CD1c-positive myeloid dendritic cell (primary cell): ENCODE results near the gene PRKG1.
"Not testable (repeated sequence)": the region's sequence is repeated elsewhere in the genome, so short reads cannot be mapped to it uniquely, and the experiment has no call there.

ENCODE experiments used
- DNase-seq: peaks from one replicate; pipeline ENCODE4 v3.0.0-alpha.2; 2016; ENCODE audit errors: extremely low spot score

Gene PRKG1

GRCh38 chr10:51321300-51321699 lies 247.0 kb downstream of the PRKG1 start:
- DNase-seq, result no peak

- no peak for DNase-seq
Measured at GRCh38 chr10:51321980-51322379, 247.7 kb downstream of the PRKG1 start.

GRCh38 chr10:51325649-51326048 lies 251.4 kb downstream of the PRKG1 start:
- no peak for DNase-seq

GRCh38 chr10:51326174-51326573 lies 251.9 kb downstream of the PRKG1 start:
- no peak for DNase-seq

DNA sequence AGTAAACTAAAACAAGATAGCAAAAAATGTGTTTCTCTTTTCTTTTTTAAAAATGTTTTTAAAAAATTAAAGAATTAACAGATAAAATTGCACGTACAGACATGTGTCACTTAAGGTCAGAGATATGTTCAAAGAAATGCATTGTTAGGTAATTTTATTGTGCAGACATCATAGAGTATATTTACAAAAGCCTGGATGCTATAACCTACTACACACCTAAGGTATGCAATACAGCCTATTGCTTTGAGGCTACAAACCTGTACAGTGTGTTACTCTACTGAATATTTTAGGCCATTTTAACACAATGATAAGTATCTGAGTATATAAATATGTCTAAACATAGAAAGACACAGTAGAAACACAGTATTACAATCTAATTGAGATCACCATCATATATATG lies 253.1 kb downstream of the PRKG1 start:
- no peak for DNase-seq

- no peak for DNase-seq
Measured at GRCh38 chr10:51340366-51340765, 266.1 kb downstream of the PRKG1 start.

DNA sequence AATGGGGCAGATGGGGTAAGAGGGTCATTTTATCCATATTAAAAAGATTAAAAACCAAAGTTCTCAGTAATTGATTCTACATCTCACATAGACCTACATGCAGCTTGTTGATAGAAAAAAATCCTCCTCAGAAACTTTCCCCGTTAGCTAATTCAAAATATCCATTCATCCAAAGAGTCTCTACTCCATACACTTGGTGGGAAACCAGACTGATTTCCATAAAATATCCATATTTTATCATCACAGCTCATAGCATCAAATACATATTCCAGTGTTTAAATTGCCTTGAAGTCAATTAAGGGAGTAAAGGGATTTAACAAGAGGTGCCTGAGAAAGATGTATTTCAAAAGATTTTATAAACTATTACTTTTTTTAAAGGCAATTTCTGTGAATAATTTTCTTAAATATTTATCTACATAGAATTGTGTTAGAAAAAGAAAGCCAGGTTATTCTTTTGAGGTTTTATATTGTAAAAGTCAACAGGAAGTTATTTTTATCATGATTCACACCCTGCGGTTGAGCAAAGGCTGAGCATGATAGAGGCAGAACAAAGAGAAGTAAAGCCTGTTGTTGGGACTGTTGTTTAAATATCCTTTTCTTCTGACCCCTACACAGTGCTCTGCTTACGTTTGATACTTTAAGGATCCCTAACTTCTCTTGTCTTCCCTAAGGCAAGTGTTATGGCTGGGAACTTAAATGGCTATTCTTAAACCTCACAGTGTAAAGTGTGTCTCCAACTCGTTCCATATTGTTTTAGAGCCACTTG lies 266.7 kb downstream of the PRKG1 start:
- DNase-seq, result no peak

GRCh38 chr10:51341745-51342144 lies 267.5 kb downstream of the PRKG1 start:
- not testable (repeated sequence) for DNase-seq

GRCh38 chr10:51342381-51342780 lies 268.1 kb downstream of the PRKG1 start:
- peak; percentile 21 for DNase-seq

GRCh38 chr10:51343391-51343790 lies 269.1 kb downstream of the PRKG1 start:
- DNase-seq, result no peak

- DNase-seq, result no peak
Measured at GRCh38 chr10:51344371-51344770, 270.1 kb downstream of the PRKG1 start.

DNA sequence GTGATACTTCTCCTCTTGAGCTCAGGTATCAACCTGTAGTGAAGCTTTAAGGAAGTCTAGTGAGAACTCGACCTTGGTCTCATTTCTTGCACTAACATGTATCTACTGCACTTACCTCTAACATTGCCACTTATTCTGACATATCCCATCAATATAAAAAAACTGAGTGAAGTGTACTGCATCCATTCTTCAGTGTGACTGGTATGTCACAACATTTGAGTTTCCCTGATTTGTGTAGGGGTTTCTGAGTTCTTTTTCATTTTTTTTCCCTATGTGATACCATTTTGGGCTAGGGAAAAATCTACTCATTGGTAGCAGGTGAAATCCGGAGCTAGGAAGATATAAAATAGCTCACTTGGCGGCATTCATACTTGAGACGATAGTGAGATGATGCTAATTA lies 274.3 kb downstream of the PRKG1 start:
- no peak for DNase-seq

- DNase-seq, result no peak
Measured at GRCh38 chr10:51357170-51357569, 282.9 kb downstream of the PRKG1 start.

- no peak for DNase-seq
Measured at GRCh38 chr10:51358227-51358626, 283.9 kb downstream of the PRKG1 start.

DNA sequence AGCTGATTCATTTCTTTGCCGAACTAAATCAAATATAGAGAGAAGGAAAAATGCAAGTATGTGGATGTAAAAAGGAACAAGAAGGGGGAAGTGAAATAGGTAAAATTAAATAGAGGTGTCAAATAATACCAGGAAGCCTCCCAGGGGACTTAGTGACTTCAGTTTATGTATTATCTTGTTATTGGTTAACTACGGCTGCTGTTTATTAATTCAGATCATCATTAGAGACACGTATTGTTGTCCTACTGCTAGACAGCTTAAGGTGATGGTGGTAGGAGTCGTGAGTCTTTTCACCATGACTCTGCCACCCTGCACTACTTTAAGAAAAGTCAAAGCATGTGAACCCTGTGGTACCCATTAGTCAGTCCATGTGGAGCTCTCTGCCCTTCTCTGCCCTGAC lies 289.1 kb downstream of the PRKG1 start:
- no peak for DNase-seq

- no peak for DNase-seq
Measured at GRCh38 chr10:51364674-51365073, 290.4 kb downstream of the PRKG1 start.

DNA sequence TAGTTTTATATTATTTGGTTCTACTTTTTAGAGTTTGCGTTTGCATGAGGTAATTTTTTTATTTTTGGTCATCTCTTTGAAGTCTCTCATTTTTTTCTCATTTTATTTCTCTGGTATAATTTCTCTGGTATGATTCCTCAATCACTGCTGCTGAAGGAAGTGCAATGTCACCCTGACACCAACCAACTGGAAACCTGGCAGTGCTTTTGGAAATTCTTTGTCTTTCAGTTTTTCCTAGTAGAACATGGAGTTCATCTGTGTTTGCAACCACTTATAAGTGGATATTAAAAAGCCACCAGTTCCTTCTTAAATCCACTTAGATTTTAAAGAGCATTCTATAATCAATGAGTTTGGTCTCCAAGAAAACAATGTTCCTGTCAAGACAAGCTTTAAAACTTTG lies 291.8 kb downstream of the PRKG1 start:
- no peak for DNase-seq

DNA sequence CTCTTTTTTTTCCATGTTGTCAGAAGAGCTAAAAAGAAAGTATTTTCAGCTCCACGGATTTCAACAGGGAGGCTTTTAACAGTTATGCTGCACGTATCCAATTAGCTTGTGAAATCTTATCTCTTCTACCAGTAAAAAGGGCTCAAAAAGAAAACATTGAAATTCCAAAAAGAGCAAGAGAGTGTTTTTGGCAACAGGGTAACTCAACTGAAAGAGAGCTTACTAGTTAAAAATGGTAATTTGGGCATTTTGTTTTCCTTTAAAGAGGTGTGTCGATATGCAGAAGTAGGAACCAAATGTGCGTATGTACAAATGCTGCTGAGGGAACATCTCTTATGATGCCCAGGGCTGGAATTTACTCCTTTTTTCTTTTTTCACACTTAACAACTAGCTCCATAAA lies 292.8 kb downstream of the PRKG1 start:
- no peak for DNase-seq

GRCh38 chr10:51367694-51368093 lies 293.4 kb downstream of the PRKG1 start:
- DNase-seq, result no peak

GRCh38 chr10:51368943-51369342 lies 294.7 kb downstream of the PRKG1 start:
- no peak for DNase-seq

GRCh38 chr10:51369903-51370302 lies 295.6 kb downstream of the PRKG1 start:
- DNase-seq, result no peak

GRCh38 chr10:51371743-51372142 lies 297.5 kb downstream of the PRKG1 start:
- no peak for DNase-seq

DNA sequence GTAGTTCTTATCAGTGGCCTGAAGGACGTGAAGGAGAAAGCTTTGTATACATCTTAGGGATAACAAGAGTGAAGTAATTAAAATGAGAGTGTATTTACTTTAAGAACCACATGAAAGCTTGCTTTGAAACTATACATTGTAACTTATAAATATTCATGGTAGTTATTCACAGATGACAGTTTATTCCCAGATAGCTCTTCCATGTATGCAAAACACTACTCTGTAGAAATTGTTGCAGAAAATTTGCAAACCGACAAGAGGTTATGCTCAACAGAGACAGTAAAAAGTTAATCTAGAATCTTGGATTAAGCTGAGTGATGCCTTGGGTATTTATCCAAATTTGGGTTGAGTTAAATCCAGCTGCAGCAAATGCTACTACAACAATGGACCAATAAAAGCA lies 301.5 kb downstream of the PRKG1 start:
- no peak for DNase-seq
